Nephron (organoid): ENCODE measurements around the gene ZNF629.

Experiments
- H3K27ac Mint-ChIP-seq, 3 experiments: 2 replicates each; pipeline ENCODE4 v1.8.0; 2020; ENCODE audit warnings: mixed read lengths in 3 of 3, mild to moderate bottlenecking in 2 of 3, moderate library complexity in 1 of 3
- H3K27me3 Mint-ChIP-seq: 2 replicates; pipeline ENCODE4 v1.8.0; 2021; ENCODE audit warnings: low read depth, mild to moderate bottlenecking, moderate library complexity, mixed read lengths
- H3K36me3 Mint-ChIP-seq: 2 replicates; pipeline ENCODE4 v1.8.0; 2020; ENCODE audit warnings: low read depth, mixed read lengths
- H3K4me1 Mint-ChIP-seq: 2 replicates; pipeline ENCODE4 v1.8.0; 2020; ENCODE audit warnings: mixed read lengths
- H3K4me3 Mint-ChIP-seq, 3 experiments: 2 replicates each; pipeline ENCODE4 v1.8.0; 2020; ENCODE audit warnings: mild to moderate bottlenecking in 3 of 3, mixed read lengths in 3 of 3, moderate library complexity in 2 of 3
- H3K9me3 Mint-ChIP-seq: 2 replicates; pipeline ENCODE4 v1.8.0; 2020; ENCODE audit warnings: mixed read lengths
- CTCF ChIP-seq, 3 experiments: fragments of 200-600 bp; sonication (generic); IDR thresholded peaks; one replicate each; pipeline ENCODE4 v1.5.0; 2021; ENCODE audit warnings: antibody characterized with exemption in 3 of 3; ENCODE audit not compliant: unreplicated experiment in 3 of 3

Gene ZNF629

GRCh38 chr16:30737794-30738648 is 49.0 kb downstream of the ZNF629 start:
- H3K27ac Mint-ChIP-seq: no peak overlapping the region
- H3K36me3 Mint-ChIP-seq: peaks cover 58% of the 10 kb centered on the region
- no peaks in the 10 kb centered on the region for H3K27me3 Mint-ChIP-seq
- TF ChIP-seq CTCF (IDR thresholded peaks at IDR 0.05; ENCODE audit: unreplicated experiment in 3 of 3): no peak
- H3K4me1 Mint-ChIP-seq: peaks cover 7% of the 10 kb centered on the region
- H3K4me3 Mint-ChIP-seq: no peak overlapping the region
- H3K9me3 Mint-ChIP-seq: no peaks in the 10 kb centered on the region

DNA sequence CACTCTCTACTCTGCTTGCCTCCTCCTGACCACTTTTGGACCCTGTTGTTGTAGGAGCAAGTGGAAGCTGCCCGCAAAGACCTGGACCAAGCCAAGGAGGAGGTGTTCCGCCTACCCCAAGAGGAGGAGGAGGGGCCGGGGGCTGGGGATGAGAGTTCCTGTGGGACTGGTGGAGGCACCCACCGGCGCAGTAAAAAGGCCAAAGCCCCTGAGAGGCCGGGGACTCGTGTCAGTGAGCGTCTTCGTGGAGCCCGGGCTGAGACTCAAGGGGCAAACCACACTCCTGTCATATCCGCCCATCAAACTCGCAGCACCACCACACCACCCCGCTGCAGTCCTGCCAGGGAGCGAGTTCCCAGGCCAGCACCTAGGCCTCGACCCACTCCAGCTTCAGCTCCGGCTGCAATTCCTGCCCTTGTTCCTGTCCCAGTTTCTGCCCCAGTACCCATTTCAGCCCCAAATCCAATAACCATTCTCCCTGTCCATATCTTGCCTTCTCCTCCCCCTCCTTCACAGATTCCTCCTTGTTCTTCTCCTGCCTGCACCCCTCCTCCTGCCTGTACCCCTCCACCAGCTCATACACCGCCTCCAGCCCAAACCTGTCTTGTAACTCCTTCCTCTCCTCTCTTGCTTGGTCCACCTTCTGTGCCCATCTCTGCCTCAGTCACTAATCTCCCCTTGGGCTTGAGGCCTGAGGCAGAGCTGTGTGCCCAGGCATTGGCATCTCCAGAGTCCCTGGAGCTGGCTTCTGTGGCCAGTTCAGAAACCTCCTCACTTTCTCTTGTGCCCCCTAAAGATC is 49.8 kb downstream of the ZNF629 start:
- no peak for TF ChIP-seq CTCF (IDR thresholded peaks at IDR 0.05; ENCODE audit: unreplicated experiment in 3 of 3)
- Mint-ChIP-seq H3K27me3 (no peaks in the 10 kb centered on the region), H3K36me3 (peaks cover 62% of the 10 kb centered on the region), H3K9me3 (no peaks in the 10 kb centered on the region), H3K4me1 (peaks cover 7% of the 10 kb centered on the region), H3K27ac (no peak overlapping the region), H3K4me3 (no peak overlapping the region)

- Mint-ChIP-seq H3K4me1 (no peaks in the 10 kb centered on the region), H3K27ac (no peak overlapping the region), H3K9me3 (no peaks in the 10 kb centered on the region), H3K27me3 (no peaks in the 10 kb centered on the region), H3K4me3 (no peak overlapping the region), H3K36me3 (peaks cover 65% of the 10 kb centered on the region)
- no peak for TF ChIP-seq CTCF (IDR thresholded peaks at IDR 0.05; ENCODE audit: unreplicated experiment in 3 of 3)
Observed at GRCh38 chr16:30731411-30731810, 55.6 kb downstream of the ZNF629 start.

- Mint-ChIP-seq H3K27ac (no peak overlapping the region), H3K36me3 (peaks cover 69% of the 10 kb centered on the region), H3K4me3 (no peak overlapping the region), H3K9me3 (no peaks in the 10 kb centered on the region), H3K4me1 (no peaks in the 10 kb centered on the region), H3K27me3 (no peaks in the 10 kb centered on the region)
- TF ChIP-seq CTCF (IDR thresholded peaks at IDR 0.05; ENCODE audit: unreplicated experiment in 3 of 3): no peak
Observed at GRCh38 chr16:30728899-30729672, 57.9 kb downstream of the ZNF629 start.
